DND-41 (cell line): Measurements from ENCODE around the gene HDX.

ENCODE experiments used
- ATAC-seq: fragments of 200-7000 bp; cut with Tn5 transposase; 3 replicates; pipeline ENCODE4 v1.9.1; 2021; ENCODE audit warnings: low read depth; ENCODE audit not compliant: insufficient read depth
- DNase-seq: peaks from one replicate; pipeline ENCODE4 v3.0.0-alpha.2; 2020
- H2AFZ ChIP-seq: 2 replicates; pipeline ENCODE4 v1.6.0; 2012; ENCODE audit warnings: low read depth, low read length
- H3K27ac ChIP-seq: 2 replicates; pipeline ENCODE4 v1.5.1; 2012; ENCODE audit warnings: low read length, inconsistent platforms
- H3K27me3 ChIP-seq: fragments of 200-600 bp; sonication (generic); 2 replicates; pipeline ENCODE4 v1.6.0; 2012; ENCODE audit warnings: low read length, mild to moderate bottlenecking, inconsistent platforms; ENCODE audit not compliant: insufficient read depth, poor library complexity
- H3K36me3 ChIP-seq: 2 replicates; pipeline ENCODE4 v1.5.1; 2012; ENCODE audit warnings: low read length, inconsistent platforms; ENCODE audit not compliant: insufficient read depth
- H3K4me1 ChIP-seq: 2 replicates; pipeline ENCODE4 v1.5.1; 2012; ENCODE audit warnings: mild to moderate bottlenecking, low read length; ENCODE audit not compliant: insufficient read depth
- H3K4me2 ChIP-seq: 2 replicates; pipeline ENCODE4 v1.6.0; 2012; ENCODE audit warnings: mild to moderate bottlenecking, moderate library complexity, low read length, inconsistent platforms; ENCODE audit not compliant: insufficient read depth
- H3K4me3 ChIP-seq, 2 experiments: fragments of 200-600 bp in 1 of 2; shearing (Covaris generic) in 1 of 2; 2 replicates each; pipeline ENCODE4 v1.5.1; 2012 to 2016; ENCODE audit warnings: inconsistent platforms in 2 of 2, low read length in 2 of 2, mild to moderate bottlenecking in 2 of 2, low read depth in 1 of 2, moderate library complexity in 1 of 2
- H3K79me2 ChIP-seq: 2 replicates; pipeline ENCODE4 v1.6.0; 2012; ENCODE audit warnings: low read length, inconsistent platforms; ENCODE audit not compliant: insufficient read depth
- H3K9ac ChIP-seq: 2 replicates; pipeline ENCODE4 v1.6.0; 2012; ENCODE audit warnings: low read depth, mild to moderate bottlenecking, inconsistent platforms, low read length, moderate library complexity
- H3K9me3 ChIP-seq: 2 replicates; pipeline ENCODE4 v1.5.1; 2012; ENCODE audit warnings: low read length, moderate library complexity, mild to moderate bottlenecking, inconsistent platforms; ENCODE audit not compliant: insufficient read depth, severe bottlenecking
- H4K20me1 ChIP-seq: 2 replicates; pipeline ENCODE4 v1.6.0; 2012; ENCODE audit warnings: low read length; ENCODE audit not compliant: insufficient read depth
- CTCF ChIP-seq: IDR thresholded peaks from 2 replicates; pipeline ENCODE4 v1.5.1; 2012; ENCODE audit warnings: borderline replicate concordance, low read length, moderate library complexity, mild to moderate bottlenecking; ENCODE audit not compliant: poor library complexity, severe bottlenecking; ENCODE audit errors: extremely low read depth
- EZH2 ChIP-seq: IDR thresholded peaks from 3 replicates; pipeline ENCODE4 v1.6.1; 2012; ENCODE audit warnings: borderline replicate concordance, low read depth, mild to moderate bottlenecking, moderate library complexity, low read length, inconsistent platforms; ENCODE audit not compliant: severe bottlenecking

HDX gene

GRCh38 chrX:84453351-84454246 is 48.7 kb downstream of the HDX start:
- no peak overlapping the region for H3K27ac ChIP-seq
- ATAC-seq = no peak
- H4K20me1 ChIP-seq = no peaks in the 10 kb centered on the region
- no peak overlapping the region for H2AFZ ChIP-seq
- no peak overlapping the region for H3K4me2 ChIP-seq
- DNase-seq = no peak
- no peak overlapping the region for H3K4me3 ChIP-seq
- H3K27me3 ChIP-seq = no peaks in the 10 kb centered on the region
- no peaks in the 10 kb centered on the region for H3K36me3 ChIP-seq
- no peaks in the 10 kb centered on the region for H3K4me1 ChIP-seq
- H3K79me2 ChIP-seq = no peaks in the 10 kb centered on the region
- TF ChIP-seq CTCF = no peak
- no peak overlapping the region for H3K9ac ChIP-seq
- H3K9me3 ChIP-seq = no peaks in the 10 kb centered on the region

- Histone ChIP-seq H3K4me3 (no peak overlapping the region), H3K9ac (no peak overlapping the region), H2AFZ (no peak overlapping the region), H3K27me3 (no peaks in the 10 kb centered on the region), H3K9me3 (no peaks in the 10 kb centered on the region), H3K27ac (no peak overlapping the region), H3K36me3 (no peaks in the 10 kb centered on the region), H3K4me1 (no peaks in the 10 kb centered on the region), H4K20me1 (no peaks in the 10 kb centered on the region), H3K79me2 (no peaks in the 10 kb centered on the region), H3K4me2 (no peak overlapping the region)
- ATAC-seq = no peak
- TF ChIP-seq CTCF = no peak
- TF ChIP-seq EZH2 = no peak
- no peak for DNase-seq
Measured at GRCh38 chrX:84441143-84441542, 61.1 kb downstream of the HDX start.

DNA sequence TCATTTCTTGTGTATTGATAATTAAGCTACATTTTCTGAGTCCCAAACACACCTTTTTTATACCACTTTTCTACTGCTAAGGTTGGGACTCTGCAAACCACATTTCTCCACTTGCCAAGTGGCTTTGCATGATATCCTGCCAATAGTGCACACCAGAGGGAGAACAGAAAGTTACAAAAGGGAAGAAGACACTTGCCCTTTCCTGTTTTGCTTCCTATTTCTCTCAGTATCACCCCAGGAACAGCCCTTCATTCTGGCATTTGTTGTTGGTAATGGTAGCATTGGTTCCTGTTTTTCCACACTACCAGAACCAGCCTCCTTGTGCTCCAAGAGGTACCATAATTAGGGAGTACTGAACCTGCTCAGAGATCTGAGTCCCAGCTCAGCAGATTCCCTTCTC is 87.1 kb downstream of the HDX start:
- Histone ChIP-seq H3K4me1 (no peaks in the 10 kb centered on the region), H3K27ac (no peak overlapping the region), H3K4me2 (no peak overlapping the region), H3K36me3 (no peaks in the 10 kb centered on the region), H3K4me3 (no peak overlapping the region), H3K9ac (no peak overlapping the region), H2AFZ (no peak overlapping the region), H4K20me1 (no peaks in the 10 kb centered on the region), H3K9me3 (no peaks in the 10 kb centered on the region), H3K27me3 (no peaks in the 10 kb centered on the region), H3K79me2 (no peaks in the 10 kb centered on the region)
- no peak for ATAC-seq
- DNase-seq = no peak
- TF ChIP-seq EZH2 (no peak), CTCF (no peak)
